Gastrocnemius medialis (tissue), 4 donors: ENCODE measurements around the gene GDA. TPM values are rescaled to one million over a fixed set of nuclear protein-coding genes. Genes with fewer than 3 reads are reported as not detected.

Experiments
- ATAC-seq, 2 donors: fragments of 150-250 bp; one replicate each; pipeline ENCODE4 v1.9.1; 2016
- DNase-seq, 2 donors: peaks; one replicate each; pipeline ENCODE4 v3.0.0-alpha.2; 2019
- H3K27ac ChIP-seq, 4 donors: fragments of 200-600 bp; sonication (generic); 1 replicate in 1 of 4; 2 replicates in 3 of 4; pipeline ENCODE4 v1.5.1; 2016 to 2018; ENCODE audit warnings: mild to moderate bottlenecking in 2 of 4, moderate library complexity in 1 of 4
- H3K27me3 ChIP-seq, 3 donors: fragments of 200-600 bp; sonication (generic) in 2 of 3; 1 replicate in 1 of 3; 2 replicates in 2 of 3; pipeline versions ENCODE4 v1.5.1 to v1.6.0; 2016 to 2019; ENCODE audit warnings: mild to moderate bottlenecking in 1 of 3, moderate library complexity in 1 of 3
- H3K36me3 ChIP-seq, 2 donors: fragments of 200-600 bp; sonication (generic) in 1 of 2; one replicate each; pipeline ENCODE4 v1.5.1; 2017 to 2018
- H3K4me1 ChIP-seq, 2 donors: fragments of 200-600 bp; sonication (generic) in 1 of 2; one replicate each; pipeline ENCODE4 v1.5.1; 2016 to 2017; ENCODE audit warnings: mild to moderate bottlenecking in 2 of 2
- H3K4me3 ChIP-seq, 4 donors: fragments of 200-600 bp; sonication (generic) in 3 of 4; 1 replicate in 1 of 4; 2 replicates in 3 of 4; pipeline ENCODE4 v1.5.1; 2016 to 2019; ENCODE audit warnings: mild to moderate bottlenecking in 2 of 4
- H3K9me3 ChIP-seq, 3 donors: fragments of 200-600 bp; sonication (generic) in 2 of 3; 1 replicate in 1 of 3; 2 replicates in 2 of 3; pipeline ENCODE4 v1.5.1; 2016 to 2019
- POLR2A ChIP-seq, 2 donors: fragments of 450-650 bp; IDR thresholded peaks; one replicate each; pipeline ENCODE4 v1.6.1; 2017; ENCODE audit warnings: antibody characterized with exemption in 2 of 2, mild to moderate bottlenecking in 2 of 2, moderate library complexity in 2 of 2
- in situ Hi-C, 4 donors: fragments of 200-750 bp; cut with MboI; loops; one replicate each; pipeline versions ENCODE4 v1.15.0 to v1.8.0; 2017; ENCODE audit warnings: low sequenced_read_pairs in 4 of 4
- intact Hi-C: fragments of 100-400 bp; cut with DNase I; formaldehyde crosslinking; loops from one replicate; pipeline ENCODE4 v1.15.1; 2023; ENCODE audit warnings: low total_unique reads
- total RNA-seq, 4 donors: library from RNA; depleted of rRNA; stranded (reverse); fragments of >200 nt; gene quantifications; one replicate each; pipeline versions ENCODE4 v1.1.0 to v1.2.3, GENCODE V29; 2016
- TF ChIP-seq, protein P1 (sequence below), 5 experiments: fragments of 450-650 bp in 3 of 5; fragments of 200-600 bp in 2 of 5; sonication (generic) in 2 of 5; IDR thresholded peaks in 4 of 5; conservative IDR thresholded peaks in 1 of 5; 1 replicate in 4 of 5; 2 replicates in 1 of 5; pipeline ENCODE4 v1.5.1; 2016 to 2019; ENCODE audit warnings: antibody characterized with exemption in 5 of 5, mild to moderate bottlenecking in 3 of 5, moderate library complexity in 3 of 5

GDA gene
- total RNA-seq, 4 donors from 2014 or later, result 0.62 to 2.5 (median 0.82) TPM; not detected in 1

DNA sequence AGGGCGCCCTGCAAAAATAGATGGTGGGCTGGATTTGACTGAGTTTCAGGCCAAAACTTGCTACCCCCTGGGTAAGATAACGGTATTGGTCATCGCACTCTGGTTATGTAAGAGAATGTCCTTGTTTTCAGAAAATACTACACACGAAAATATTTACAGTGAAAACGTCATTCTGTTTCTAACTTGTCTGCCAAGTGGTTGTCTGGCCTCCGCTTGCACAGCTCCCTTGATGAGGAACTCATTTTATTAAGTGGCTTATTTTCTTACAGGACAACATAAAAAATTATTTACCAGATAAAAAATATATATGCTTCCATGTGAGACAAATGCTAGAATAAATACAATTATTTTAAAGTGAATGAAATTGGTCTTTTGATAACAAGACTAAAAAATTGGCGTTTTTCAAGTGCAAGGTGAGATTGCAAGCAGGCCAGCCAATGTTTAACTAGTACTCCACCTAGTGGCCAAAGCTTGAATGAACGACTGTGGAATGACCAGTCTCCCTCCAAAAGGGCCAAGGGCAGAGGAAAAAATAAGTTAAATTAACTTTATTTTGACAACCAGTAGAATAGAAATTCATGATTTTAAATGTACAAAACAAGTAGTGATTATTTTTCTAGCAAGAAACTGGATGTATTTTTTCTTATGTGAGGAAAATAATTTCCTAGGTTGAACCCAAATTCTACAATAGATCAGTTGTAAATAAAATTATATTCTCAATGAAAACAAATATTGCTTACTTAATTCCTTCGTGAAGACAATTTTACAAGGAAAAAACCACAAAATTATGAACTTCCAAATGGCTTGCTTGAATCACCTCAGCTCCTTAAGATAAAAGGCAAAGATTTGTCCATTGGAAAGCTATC lies 122.6 kb downstream of the GDA start:
- H3K4me1 ChIP-seq, result no peaks in the 10 kb centered on the region
- DNase-seq (peak in 1 of 2 donors; percentile 15), ATAC-seq (peak; percentile 69 to 73)
- intact Hi-C loops (loop anchor here (1.0 kb wide), 1 partner anchor 233 kb away; no protein-coding TSS in a partner anchor), in situ Hi-C loops (loop anchor here (5.0 to 25.0 kb wide), 6 partner anchors 230 to 553 kb away; no protein-coding TSS in a partner anchor)
- H3K27ac ChIP-seq, result no peak overlapping the region
- H3K36me3 ChIP-seq, result no peaks in the 10 kb centered on the region
- H3K27me3 ChIP-seq, result no peaks in the 10 kb centered on the region
- no peak for TF ChIP-seq POLR2A (IDR thresholded peaks at IDR 0.05)
- TF ChIP-seq, protein P1, sequence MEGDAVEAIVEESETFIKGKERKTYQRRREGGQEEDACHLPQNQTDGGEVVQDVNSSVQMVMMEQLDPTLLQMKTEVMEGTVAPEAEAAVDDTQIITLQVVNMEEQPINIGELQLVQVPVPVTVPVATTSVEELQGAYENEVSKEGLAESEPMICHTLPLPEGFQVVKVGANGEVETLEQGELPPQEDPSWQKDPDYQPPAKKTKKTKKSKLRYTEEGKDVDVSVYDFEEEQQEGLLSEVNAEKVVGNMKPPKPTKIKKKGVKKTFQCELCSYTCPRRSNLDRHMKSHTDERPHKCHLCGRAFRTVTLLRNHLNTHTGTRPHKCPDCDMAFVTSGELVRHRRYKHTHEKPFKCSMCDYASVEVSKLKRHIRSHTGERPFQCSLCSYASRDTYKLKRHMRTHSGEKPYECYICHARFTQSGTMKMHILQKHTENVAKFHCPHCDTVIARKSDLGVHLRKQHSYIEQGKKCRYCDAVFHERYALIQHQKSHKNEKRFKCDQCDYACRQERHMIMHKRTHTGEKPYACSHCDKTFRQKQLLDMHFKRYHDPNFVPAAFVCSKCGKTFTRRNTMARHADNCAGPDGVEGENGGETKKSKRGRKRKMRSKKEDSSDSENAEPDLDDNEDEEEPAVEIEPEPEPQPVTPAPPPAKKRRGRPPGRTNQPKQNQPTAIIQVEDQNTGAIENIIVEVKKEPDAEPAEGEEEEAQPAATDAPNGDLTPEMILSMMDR (IDR thresholded peaks at IDR 0.05 in 4 of 5, conservative IDR thresholded peaks at IDR 0.05 in 1 of 5), result peak; percentile 72 to 90 (median 75)
- no peak overlapping the region for H3K4me3 ChIP-seq
- H3K9me3 ChIP-seq, result no peaks in the 10 kb centered on the region

DNA sequence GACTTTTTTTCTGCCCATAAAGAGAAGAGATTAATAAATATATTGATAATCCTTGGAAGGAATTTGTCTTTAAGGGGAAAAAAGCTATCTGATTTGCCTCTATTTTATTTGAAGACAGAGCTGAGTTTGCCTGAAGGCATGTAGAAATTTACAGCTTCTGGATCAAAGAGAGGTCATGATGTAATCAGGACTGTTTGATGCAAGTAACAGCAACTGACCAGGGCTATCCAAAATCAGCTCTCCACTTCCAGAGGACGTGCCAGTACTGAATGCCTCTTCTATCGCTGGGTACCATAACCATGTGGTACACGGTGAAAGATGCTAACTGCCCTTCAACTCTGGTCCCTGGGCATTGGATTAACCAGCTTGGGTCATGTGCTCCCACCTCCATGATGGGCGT lies 125.2 kb downstream of the GDA start:
- in situ Hi-C loops, result loop anchor here (5.0 to 25.0 kb wide), 6 partner anchors 232 to 550 kb away; no protein-coding TSS in a partner anchor
- ATAC-seq, result no peak

DNA sequence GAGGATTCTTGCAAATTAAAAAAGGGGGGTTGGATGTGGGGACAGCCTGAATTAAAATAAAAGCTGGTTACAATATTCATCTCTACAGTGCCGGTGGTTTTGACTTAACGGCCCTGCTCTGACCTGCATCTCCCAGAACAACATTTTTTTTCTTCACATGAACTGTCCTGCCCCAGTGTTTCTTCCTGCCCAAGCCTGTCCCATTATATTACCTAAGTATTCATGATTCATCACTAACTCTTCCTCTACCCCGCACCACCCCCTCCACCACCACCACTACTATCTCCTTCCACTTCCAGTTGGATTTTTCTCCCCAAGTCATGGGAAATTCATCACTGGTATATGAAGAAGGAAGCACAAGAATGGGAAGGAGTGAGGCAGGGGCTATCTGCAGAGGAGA lies 125.7 kb downstream of the GDA start:
- ATAC-seq (no peak), DNase-seq (no peak)
- TF ChIP-seq, protein P1 (IDR thresholded peaks at IDR 0.05 in 4 of 5, conservative IDR thresholded peaks at IDR 0.05 in 1 of 5), result no peak
- no peak for TF ChIP-seq POLR2A (IDR thresholded peaks at IDR 0.05)
- intact Hi-C loops (no loop called here), in situ Hi-C loops (loop anchor here (5.0 to 25.0 kb wide), 7 partner anchors 233 to 550 kb away; no protein-coding TSS in a partner anchor)
- no peaks in the 10 kb centered on the region for H3K27me3 ChIP-seq
- no peak overlapping the region for H3K4me3 ChIP-seq
- no peaks in the 10 kb centered on the region for H3K9me3 ChIP-seq
- no peaks in the 10 kb centered on the region for H3K4me1 ChIP-seq
- H3K36me3 ChIP-seq, result no peaks in the 10 kb centered on the region
- no peak overlapping the region for H3K27ac ChIP-seq

More for the DNA sequence above, 125.2 kb downstream of the GDA start:
- Histone ChIP-seq H3K27me3 (no peaks in the 10 kb centered on the region), H3K4me1 (no peaks in the 10 kb centered on the region), H3K9me3 (no peaks in the 10 kb centered on the region), H3K36me3 (no peaks in the 10 kb centered on the region), H3K4me3 (no peak overlapping the region), H3K27ac (no peak overlapping the region)
- DNase-seq, result no peak
- intact Hi-C loops, result no loop called here
- TF ChIP-seq POLR2A (IDR thresholded peaks at IDR 0.05), result no peak
- TF ChIP-seq, protein P1 (IDR thresholded peaks at IDR 0.05 in 4 of 5, conservative IDR thresholded peaks at IDR 0.05 in 1 of 5), result no peak

DNA sequence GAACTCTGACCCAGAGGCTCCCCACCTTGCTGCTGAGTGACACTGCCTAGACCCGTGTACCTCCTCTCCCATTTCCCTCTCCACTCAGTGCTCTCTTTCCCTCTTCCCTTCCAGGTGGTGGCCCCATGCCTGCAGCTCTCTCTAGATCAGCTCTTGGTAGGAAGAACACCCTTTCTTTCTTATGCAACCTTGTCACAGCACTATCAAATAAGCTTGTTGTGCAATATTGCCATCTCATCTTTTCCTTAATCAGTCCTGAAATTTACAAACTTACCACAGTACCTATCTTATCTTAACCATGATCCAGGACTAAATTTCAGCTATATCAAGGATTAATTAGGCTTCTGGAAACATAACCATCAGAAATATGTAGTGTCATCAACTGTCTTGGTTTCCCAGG lies 127.2 kb downstream of the GDA start:
- no peak overlapping the region for H3K4me3 ChIP-seq
- DNase-seq, result no peak
- no peak for ATAC-seq
- no peak for TF ChIP-seq POLR2A (IDR thresholded peaks at IDR 0.05)
- TF ChIP-seq, protein P1 (IDR thresholded peaks at IDR 0.05 in 4 of 5, conservative IDR thresholded peaks at IDR 0.05 in 1 of 5), result no peak
- no peaks in the 10 kb centered on the region for H3K27me3 ChIP-seq
- no peaks in the 10 kb centered on the region for H3K4me1 ChIP-seq
- no peaks in the 10 kb centered on the region for H3K36me3 ChIP-seq
- intact Hi-C loops, result no loop called here
- H3K9me3 ChIP-seq, result no peaks in the 10 kb centered on the region
- in situ Hi-C loops, result loop anchor here in 3 of 4 donors (5.0 to 10.0 kb wide), 3 partner anchors 472 to 548 kb away; no protein-coding TSS in a partner anchor
- H3K27ac ChIP-seq, result no peak overlapping the region
